HG03139 (cell line): ENCODE measurements around the gene RNF181.
"Not testable (repeated sequence)": the region's sequence is repeated elsewhere in the genome, so short reads cannot be mapped to it uniquely, and the experiment has no call there.

ENCODE experiments used
- ATAC-seq: cut with Tn5 transposase; IDR thresholded peaks from one replicate; pipeline ENCODE4 v1.9.1; 2021; ENCODE audit not compliant: unreplicated experiment

RNF181 gene

DNA sequence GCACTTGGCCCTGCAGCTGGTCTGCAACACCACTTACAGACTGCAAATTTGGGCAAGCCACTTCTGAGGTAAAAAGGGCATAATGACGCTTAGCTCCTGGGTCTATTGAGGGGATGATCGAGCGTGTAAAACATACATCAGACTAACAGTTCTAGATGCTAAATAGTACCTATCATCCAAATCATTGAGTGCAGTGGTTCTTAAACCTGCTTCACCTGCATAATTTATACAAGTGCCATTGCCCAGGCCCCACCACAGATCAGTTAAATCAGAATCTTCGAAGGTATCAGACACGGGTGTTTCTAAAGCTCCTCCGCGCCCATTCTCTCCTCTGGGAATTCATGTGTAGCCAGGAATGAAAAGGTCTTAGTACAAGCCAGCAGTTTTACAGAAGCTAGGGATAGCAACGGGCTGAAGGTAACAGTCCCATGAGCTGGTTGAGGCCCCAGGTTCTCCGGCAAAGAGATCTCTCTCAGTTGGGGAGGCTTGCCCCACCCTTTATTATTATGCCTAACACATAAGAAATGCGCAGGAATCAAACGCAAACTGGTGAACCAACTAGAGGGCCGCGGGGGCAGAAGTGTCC, 737 bp upstream of the RNF181 start:
- no peak for ATAC-seq

DNA sequence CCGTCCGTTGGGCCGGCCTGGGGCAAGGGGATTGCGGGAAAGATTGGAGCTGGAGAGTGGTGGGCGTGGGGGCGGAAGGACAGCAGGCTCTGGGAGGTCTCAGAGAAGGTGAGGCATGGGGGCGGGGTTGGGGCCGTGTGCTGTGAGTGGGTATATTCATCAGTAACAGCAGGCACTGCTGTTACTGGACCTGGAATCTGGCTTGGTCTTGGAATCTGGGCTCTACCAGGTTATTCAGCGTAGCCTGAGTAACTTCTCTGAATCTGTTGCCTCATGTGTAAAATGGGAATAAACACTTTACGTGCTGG, 435 bp downstream of the RNF181 start:
- no peak for ATAC-seq

DNA sequence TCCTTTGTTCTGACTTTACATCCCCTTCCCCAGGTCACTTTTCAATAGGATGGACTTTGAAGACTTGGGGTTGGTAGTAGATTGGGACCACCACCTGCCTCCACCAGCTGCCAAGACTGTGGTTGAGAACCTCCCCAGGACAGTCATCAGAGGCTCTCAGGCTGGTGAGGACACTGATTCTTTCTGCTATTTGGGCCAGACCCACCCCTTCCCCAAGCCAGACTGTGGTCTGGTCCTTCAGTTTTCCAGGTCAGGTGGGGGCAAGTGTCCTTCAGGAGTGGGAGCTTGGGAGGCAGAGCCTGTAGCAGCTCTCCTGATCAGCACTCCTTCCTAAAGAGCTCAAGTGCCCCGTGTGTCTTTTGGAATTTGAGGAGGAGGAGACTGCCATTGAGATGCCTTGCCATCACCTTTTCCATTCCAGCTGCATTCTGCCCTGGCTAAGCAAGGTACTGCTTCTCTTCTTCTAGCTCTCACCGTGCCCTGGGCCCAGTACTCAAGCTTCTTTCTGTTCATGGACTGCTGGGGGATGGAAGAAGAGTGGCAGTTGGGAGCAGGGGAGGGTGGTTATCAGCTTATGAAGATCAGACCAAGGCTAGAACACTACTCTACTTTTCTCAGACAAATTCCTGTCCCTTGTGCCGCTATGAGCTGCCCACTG, 1.1 kb downstream of the RNF181 start:
- no peak for ATAC-seq

DNA sequence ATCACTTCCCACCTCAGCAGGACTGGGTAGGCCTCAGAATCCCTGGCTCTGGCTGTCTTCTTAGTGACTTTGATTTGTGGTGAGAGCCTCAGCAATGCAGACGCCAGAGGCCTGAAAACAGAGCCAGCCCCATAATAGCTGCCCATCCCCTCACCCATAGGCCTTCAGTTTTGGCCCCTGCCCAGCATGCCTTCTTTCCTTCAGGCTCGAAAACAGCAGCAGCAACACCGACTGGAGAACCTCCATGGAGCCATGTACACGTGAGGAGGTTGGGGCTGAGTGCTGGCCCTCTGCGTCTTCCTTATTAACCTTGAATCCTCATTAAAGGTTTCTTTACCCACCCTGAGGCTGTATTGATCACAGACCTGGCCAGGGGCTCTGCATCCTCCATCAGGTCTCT, 1.7 kb downstream of the RNF181 start:
- no peak for ATAC-seq

DNA sequence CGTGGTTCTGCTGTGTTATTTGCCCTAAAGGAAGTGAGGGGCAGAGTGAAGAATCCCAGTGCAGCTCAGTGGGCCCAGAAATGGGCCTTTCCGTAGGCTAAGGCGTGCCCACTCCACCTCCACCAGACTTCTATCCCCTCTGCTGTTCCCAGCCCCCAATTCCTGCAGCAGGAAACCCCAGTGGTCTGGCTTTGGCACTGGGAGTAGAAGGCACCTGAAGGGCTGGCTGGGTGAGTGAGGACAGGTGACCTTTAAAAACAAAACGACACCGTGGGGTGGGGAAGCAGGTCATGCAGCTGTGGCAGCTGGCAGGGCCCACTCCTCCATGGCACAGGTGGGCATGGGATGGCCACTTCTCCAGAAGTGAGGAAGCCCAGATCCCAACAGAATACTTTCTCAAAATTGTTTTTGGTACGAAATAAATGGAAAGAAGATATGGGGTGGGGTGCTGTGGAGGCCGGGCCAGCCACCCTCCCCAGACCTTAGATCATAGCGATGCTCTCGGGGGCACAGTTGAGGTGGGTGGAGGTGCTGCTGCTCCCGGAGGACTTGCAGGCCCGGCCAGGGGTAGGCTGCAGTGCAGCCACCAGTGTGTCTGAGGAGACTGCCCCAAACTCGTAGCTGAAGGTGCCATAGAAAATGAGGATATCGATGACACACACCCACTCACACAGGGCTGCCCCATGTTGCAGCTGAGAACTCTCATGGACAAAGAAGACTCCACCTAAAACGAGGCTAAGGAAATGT, 3.2 kb downstream of the RNF181 start:
- ATAC-seq: no peak

DNA sequence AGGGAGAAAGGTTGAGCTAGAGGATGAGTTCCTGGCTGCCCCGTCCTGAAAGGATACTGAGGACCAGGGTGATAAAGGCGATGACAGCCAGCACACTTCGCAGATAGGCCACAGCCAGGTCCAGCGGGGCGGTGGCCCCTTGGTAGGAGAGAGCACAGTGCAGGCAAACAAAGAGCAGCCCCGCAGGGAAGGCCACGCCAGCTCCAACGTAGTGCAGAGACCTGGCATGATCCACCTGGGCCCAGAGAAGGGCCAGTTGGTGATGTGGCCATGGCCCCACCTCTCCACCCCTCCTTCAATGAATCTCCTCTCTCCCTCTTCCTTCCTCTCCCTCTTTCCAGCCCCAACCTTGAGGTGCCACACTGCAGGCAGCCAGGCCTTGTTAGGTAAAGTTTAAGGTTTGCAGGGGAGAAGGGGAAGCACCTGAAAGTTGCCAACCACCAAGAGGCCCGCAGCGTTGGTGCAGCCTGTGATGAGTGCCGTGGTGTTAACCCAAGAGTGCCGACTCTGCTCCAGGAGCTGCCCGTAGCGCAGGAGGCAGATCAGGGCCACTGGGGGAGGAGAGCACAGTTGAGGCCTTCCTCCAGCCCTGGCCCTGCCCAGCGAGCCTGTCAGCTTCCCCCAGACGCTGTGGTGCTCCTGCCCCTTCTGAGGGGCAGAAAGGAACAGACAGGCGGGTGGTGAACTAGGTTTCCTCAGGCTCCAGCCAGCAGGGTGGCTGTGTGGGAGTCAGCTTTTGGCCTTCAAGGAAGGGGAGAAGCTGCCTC, 4.1 kb downstream of the RNF181 start:
- no peak for ATAC-seq

DNA sequence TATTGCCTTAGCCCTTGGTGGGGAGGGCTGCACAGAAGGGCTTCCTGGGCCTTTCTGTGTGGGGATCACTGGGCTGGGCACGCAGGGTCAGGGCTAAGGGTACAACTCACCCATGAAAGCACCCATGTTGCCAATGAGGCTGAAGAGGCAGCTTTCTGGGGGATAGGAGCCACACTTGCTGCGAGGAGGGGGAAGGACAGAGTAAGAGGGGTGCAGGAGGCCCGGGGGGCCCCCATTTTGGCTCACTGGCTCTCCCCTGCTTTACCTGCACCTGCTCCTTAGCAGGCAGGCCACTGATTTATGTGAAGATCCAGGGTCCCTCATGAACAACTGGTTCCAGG, 4.7 kb downstream of the RNF181 start:
- no peak for ATAC-seq

DNA sequence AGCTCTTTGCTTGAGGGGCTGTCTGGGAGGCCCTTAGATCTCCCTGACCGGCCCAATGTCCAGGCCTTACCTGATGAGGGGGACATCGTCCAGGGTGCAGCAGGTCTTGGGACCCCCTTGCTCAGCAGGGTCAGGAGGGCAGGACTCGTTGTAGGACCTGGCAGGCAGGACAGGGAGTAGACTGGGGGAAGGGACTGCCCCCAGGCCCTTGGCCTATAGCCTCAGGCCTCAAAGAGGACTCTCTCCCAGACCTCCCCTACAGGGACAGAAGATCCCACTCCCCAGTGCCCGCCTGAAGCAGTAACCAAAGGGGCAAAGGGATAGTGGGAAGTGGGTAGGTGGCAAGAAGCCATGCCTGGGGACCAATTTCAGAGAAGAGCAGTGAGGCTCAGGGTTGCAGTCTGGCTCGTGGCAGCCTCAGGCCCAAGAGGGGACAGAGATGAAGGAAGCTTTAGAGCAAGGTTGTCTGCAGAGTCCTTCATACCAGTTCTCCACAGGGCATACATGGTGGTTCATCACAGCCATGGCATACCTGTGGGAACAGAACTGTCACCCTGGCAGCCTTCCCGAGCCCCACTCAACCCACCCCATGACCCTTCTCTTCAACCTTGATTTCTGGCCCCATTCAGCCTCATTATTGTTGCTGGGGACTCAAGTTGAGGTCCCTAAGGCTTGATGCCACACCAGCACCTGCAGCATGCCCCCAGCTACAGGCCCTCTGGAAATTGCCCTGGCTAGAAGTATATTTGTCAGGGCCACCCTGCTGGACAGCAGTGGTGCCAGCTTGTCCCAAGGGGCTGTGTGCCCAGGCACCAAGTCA, 5.6 kb downstream of the RNF181 start:
- ATAC-seq: no peak

DNA sequence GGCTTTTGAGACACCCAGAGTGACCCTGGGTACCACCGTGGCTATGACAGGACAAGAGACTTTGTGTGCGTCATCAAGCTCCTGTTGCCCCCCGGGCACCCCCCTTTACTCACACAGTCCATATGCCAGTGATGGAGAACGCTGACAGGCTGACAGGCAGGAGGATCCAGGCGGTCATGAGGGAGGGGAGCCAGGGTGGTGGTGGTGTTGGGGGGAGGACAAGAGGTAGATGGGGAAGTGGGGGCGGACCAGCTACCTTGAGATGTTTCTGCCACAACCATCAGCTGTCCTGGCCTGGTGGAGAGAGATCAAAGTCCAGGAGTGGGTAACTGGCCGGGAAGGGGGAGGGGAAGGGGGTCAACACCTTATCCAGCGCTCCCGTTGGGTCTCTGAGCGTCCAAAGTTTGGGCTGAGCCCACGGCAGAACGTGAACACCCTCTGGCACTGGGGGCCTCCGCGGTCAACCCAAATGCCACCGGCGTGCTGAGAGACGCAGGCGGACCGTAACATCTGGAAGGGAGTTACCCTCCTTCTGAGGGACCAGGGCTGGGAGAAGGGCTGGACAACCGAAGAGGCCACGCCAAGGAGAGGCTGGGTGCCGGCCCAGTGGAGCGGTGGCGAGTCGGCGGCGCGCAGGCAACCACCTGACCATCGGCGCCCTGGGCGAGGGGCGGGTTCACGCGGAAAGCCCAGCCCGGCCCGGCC, 6.4 kb downstream of the RNF181 start:
- peak; percentile 19 for ATAC-seq

DNA sequence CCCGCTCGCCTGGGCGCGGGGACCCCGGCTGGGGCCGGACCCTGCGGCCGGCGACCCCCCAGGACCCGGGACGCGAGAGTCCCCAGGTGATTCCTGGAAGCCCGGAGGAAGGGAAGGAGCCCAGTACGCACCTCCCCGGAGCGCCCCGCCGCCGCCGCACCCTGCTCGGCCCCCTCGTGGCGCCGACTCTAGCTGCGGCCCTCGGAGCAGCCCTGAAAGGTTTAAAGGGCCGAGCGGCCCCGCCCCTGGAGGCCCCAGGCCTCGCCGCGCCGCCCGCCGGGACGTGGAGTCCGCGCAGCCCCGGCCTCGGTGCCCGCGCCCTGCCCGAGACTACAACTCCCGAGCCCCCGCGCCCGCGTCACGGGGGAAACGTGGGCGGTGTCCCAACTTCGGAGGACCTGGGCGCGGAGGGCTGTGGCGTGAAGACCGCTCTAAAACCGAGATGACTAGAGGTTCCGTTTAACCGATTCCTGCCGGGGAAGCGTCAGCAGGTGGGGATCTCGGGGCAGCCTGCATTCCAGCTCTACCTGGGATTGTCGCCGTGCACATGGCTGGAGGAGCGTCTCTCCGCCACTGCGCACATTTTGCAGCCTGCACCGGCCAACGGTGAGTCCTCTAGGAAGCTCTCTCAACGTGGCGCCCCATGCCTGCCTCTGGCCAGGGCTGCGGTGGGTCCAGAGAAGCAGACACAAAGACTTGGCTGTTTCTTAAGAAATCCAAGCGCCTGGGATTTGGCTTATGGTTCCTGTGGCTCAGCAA, 7.1 kb downstream of the RNF181 start, which contains the start of gene TMEM150A:
Gene TMEM150A (minus strand): TSS at position 223 of the 759 bp plus-strand sequence. CDS start 750 bp downstream, outside the sequence.
- ATAC-seq: peak; percentile 90

DNA sequence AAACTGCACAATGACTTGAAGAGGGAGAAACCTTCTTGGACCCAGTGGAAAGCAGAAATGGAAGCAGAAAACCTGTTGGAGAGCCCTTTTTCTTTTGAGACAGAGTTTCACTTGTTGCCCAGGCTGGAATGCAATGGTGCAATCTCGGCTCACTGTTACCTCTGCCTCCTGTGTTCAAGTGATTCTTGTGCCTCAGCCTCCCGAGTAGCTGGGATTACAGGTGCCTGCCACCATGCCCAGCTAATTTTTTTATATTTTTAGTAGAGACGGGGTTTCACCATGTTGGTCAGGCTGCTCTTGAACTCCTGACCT, 8.5 kb downstream of the RNF181 start:
- not testable (repeated sequence) for ATAC-seq

DNA sequence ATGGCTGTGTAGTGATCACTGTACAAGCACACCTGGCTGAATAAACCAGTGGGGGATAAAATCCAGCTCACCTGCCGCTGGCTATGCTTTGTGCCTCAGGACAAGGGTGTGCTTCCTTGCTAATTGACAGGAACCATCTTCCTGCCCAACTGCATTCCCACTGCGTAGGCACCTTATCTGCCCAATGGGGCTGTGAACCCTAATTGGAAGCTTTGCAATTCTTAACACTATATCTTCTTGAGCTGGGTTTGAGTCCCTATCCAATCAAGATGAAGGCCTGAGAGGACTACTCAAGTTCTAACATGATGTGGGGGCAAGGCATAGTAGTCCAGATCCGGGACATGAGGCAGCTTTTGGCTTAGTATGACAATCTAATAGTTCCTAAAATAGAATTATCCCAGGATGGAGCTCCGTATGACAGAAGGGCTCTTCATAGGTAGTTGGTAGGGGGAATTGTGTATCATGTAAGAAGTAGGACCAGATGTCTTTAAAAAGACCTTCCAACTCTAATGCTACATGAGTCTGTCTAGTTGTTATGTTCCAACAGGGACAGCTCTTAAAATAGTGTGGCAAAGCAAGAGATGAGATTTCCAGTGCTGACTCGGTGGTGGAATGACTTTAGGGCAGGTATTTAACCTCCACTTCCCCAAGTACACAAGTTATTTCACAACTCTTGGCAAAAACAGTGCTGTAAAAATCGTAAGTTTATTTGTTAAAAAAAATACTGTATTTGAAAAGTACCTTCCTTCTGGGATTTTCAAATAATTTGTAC, 9.2 kb downstream of the RNF181 start:
- no peak for ATAC-seq

DNA sequence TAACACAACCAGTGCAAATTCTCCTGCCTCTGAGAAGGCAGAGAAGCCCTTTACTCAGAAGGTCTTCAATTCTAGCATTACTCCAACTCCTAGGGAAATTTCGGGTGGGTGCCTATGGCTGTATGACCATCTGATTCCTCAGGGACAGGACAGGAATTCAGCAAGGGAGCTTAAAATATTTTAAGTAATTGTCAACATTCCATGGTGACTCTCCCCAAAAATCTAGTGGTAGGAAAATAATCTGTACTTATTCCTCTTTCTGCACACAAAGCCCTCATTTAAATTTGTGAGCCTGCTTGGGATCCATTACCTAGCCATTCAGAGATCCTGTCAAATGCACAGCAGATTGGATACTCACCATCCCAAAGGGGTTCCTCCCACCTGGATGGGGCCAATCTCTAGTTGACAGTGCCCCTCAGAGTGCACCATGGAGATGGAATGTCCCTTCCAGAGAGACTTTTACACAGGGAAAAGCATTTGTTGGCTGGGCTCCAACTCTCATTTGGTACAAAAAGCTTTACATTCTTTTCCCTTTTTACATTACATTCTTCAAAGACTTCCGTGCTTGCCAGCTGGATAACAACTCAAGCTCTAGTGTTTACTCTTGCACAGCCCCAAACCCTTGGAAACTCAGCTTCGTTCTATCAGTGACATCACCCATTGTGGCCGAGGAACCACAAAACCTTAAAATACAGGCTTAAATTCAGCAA, 10.0 kb downstream of the RNF181 start:
- no peak for ATAC-seq

DNA sequence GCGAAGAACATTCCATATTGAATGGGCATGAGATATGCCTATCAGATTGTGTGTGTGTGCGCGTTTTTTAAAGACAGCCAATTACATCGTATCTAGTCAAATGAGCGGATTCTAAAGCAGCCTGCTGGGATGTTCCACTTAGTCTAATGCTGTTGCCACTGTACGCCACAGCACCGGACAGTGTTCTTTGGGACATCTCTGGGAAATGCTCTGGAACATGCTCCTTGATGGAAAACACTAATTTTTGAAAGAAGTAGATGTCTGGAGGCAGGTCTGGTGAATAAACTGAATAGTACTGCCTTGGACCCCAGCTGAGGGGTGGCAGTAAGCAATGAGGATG, 10.5 kb downstream of the RNF181 start:
- ATAC-seq: no peak

DNA sequence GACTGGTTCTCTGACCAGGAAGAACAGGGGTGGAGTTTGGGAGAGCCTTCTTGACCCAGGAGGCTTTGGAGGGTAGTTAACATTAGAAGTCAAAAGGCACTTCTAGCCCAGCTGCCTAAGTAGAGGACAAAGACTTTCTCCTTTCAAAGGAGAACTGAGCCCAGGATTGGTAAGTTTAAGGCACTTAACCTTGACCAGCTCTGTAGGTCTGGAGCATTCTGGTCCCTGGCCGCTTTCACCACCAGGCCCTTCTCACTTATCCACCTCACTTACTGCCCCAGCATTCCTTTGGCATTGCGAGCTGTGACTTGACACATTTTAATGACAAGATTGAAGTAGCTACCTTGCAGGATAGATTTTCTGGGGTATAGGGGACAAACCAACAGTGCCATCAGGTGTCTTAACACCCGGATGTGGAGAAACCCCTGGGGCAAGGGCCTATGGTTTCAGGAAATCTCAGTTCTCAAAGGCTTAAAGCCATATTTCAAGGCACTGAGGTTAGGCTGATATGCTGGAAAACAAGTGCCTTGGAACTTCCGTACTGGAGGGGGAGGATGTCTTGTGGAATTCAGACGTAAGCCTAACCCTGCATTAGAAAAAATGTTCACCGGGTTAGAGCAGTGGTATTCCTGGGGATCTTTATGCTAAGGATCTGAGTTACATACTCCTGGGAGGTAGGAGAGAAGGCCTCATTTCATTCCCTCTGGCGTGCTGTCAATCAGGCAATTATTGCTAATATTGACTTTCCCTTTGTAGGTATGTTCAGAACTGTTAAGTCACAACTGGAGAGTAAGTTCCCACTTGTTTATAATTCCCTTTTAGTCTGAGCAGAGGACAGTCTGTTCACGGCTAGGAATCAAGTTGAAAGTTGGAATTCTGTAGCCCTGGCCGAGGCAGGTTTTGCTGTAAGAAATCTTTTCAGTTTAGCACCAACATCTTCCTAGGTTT, 12.0 kb downstream of the RNF181 start:
- no peak for ATAC-seq

DNA sequence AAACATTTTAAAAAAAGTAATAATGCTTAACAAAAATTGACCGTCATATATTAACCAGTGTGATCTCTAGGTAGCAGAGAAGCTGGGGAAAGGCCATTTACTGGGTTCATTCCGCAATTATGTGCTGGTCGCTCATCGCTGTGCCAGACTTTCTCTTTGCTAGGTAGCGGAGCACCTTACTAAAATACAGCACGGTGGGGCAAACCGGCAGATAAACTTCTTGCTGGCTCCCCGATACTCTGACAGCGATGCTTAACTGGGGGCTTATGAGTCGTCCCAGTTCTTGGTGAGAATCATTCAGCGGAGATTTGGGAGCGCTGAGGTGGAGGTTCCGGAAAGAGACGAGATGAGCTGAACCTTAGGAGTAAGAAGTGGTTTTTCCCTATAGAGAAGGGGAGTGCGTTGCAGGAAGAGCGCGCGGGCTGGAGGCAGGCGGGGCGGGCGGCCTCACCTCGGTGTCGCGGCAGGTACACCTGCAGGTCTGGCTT, 15.7 kb downstream of the RNF181 start:
- no peak for ATAC-seq
